ENCODE measurements around the gene PHF2.

PHF2 gene

GRCh38 chr9:93599571-93600403 is 23.4 kb downstream of the PHF2 start:
- no CpG with 5 or more reads among the region's 17 CpGs for WGBS, 2 donors (ENCODE audit: extremely low coverage in 2 of 2, insufficient read length in 2 of 2, insufficient replicate concordance in 1 of 2)
- no peak overlapping the region for H2BK15ac ChIP-seq (ENCODE audit: low read length)
- H3K27me3 ChIP-seq (ENCODE audit: control insufficient read depth in 3 of 3, insufficient read depth in 3 of 3, low read depth in 1 of 3, low read length in 3 of 3), result no peaks in the 10 kb centered on the region
- H3K79me1 ChIP-seq (ENCODE audit: low read depth, low read length), result peaks cover 26% of the 10 kb centered on the region
- H3K36me3 ChIP-seq (replicated peaks in 1 of 2; ENCODE audit: control insufficient read depth in 2 of 2, insufficient read depth in 2 of 2, low read length in 2 of 2), result peaks cover 0 to 8% of the 10 kb centered on the region in 2 donors
- peak overlapping the region; percentile 75 for H3K14ac ChIP-seq (ENCODE audit: low read length)
- no peak overlapping the region for H4K91ac ChIP-seq (ENCODE audit: low read depth, low read length, poor library complexity)
- H3K23ac ChIP-seq (ENCODE audit: low read depth, low read length, poor library complexity), result peak overlapping the region; percentile 32
- no peak overlapping the region for H3K4ac ChIP-seq (ENCODE audit: low read length)
- peaks cover 7 to 16% of the 10 kb centered on the region in 2 donors for H3K4me1 ChIP-seq (ENCODE audit: control insufficient read depth in 2 of 2, insufficient read depth in 1 of 2, low read depth in 1 of 2, low read length in 2 of 2)
- peak overlapping the region; percentile 78 for H2BK12ac ChIP-seq (ENCODE audit: low read length)
- H2AK5ac ChIP-seq (ENCODE audit: low read depth, low read length), result no peak overlapping the region
- H3K4me3 ChIP-seq (ENCODE audit: low read length in 2 of 2), result peak overlapping the region in 1 of 2 donors; percentile 46
- peak overlapping the region; percentile 79 for H3K9ac ChIP-seq (ENCODE audit: low read depth, low read length, poor library complexity)
- no peak for DNase-seq (ENCODE audit: low spot score)
- H3K18ac ChIP-seq (ENCODE audit: low read length), result no peak overlapping the region
- peaks cover 0 to 2% of the 10 kb centered on the region in 2 donors for H3K9me3 ChIP-seq (replicated peaks in 1 of 2; ENCODE audit: control insufficient read depth in 2 of 2, insufficient read depth in 1 of 2, low read depth in 1 of 2, low read length in 2 of 2)
- no peak overlapping the region for H2AFZ ChIP-seq (ENCODE audit: low read length)
- H3K27ac ChIP-seq (replicated peaks; ENCODE audit: low read length), result no peak overlapping the region
- H2BK120ac ChIP-seq (ENCODE audit: low read depth, low read length), result no peak overlapping the region
- H2BK5ac ChIP-seq (ENCODE audit: low read length), result no peak overlapping the region
- peak overlapping the region; percentile 45 for H4K8ac ChIP-seq (ENCODE audit: low read depth, low read length)
- no peak overlapping the region for H3K4me2 ChIP-seq (ENCODE audit: insufficient read depth, low read length, poor library complexity, severe bottlenecking)

GRCh38 chr9:93600504-93600903 is 24.1 kb downstream of the PHF2 start:
- Histone ChIP-seq H3K4me1 (ENCODE audit: control insufficient read depth in 2 of 2, insufficient read depth in 1 of 2, low read depth in 1 of 2, low read length in 2 of 2) (peaks cover 7 to 16% of the 10 kb centered on the region in 2 donors), H2BK15ac (ENCODE audit: low read length) (no peak overlapping the region), H3K4ac (ENCODE audit: low read length) (no peak overlapping the region), H4K91ac (ENCODE audit: low read depth, low read length, poor library complexity) (no peak overlapping the region), H3K36me3 (replicated peaks in 1 of 2; ENCODE audit: control insufficient read depth in 2 of 2, insufficient read depth in 2 of 2, low read length in 2 of 2) (peaks cover 0 to 6% of the 10 kb centered on the region in 2 donors), H3K14ac (ENCODE audit: low read length) (peak overlapping the region; percentile 12), H3K9me3 (replicated peaks in 1 of 2; ENCODE audit: control insufficient read depth in 2 of 2, insufficient read depth in 1 of 2, low read depth in 1 of 2, low read length in 2 of 2) (peaks cover 0 to 2% of the 10 kb centered on the region in 2 donors), H2BK5ac (ENCODE audit: low read length) (no peak overlapping the region), H3K27me3 (ENCODE audit: control insufficient read depth in 3 of 3, insufficient read depth in 3 of 3, low read depth in 1 of 3, low read length in 3 of 3) (no peaks in the 10 kb centered on the region), H3K4me3 (ENCODE audit: low read length in 2 of 2) (no peak overlapping the region), H4K8ac (ENCODE audit: low read depth, low read length) (no peak overlapping the region), H2AK5ac (ENCODE audit: low read depth, low read length) (no peak overlapping the region), H3K9ac (ENCODE audit: low read depth, low read length, poor library complexity) (no peak overlapping the region), H2BK120ac (ENCODE audit: low read depth, low read length) (no peak overlapping the region), H2AFZ (ENCODE audit: low read length) (no peak overlapping the region), H3K4me2 (ENCODE audit: insufficient read depth, low read length, poor library complexity, severe bottlenecking) (no peak overlapping the region), H3K27ac (replicated peaks; ENCODE audit: low read length) (no peak overlapping the region), H2BK12ac (ENCODE audit: low read length) (no peak overlapping the region), H3K79me1 (ENCODE audit: low read depth, low read length) (peaks cover 26% of the 10 kb centered on the region), H3K18ac (ENCODE audit: low read length) (no peak overlapping the region), H3K23ac (ENCODE audit: low read depth, low read length, poor library complexity) (peak overlapping the region; percentile 21)
- no CpG with 5 or more reads among the region's 3 CpGs for WGBS, 2 donors (ENCODE audit: extremely low coverage in 2 of 2, insufficient read length in 2 of 2, insufficient replicate concordance in 1 of 2)
- DNase-seq (ENCODE audit: low spot score), result no peak

GRCh38 chr9:93601063-93601462 is 24.7 kb downstream of the PHF2 start:
- Histone ChIP-seq H3K23ac (ENCODE audit: low read depth, low read length, poor library complexity) (no peak overlapping the region), H3K27ac (replicated peaks; ENCODE audit: low read length) (no peak overlapping the region), H2AK5ac (ENCODE audit: low read depth, low read length) (no peak overlapping the region), H2AFZ (ENCODE audit: low read length) (no peak overlapping the region), H3K4ac (ENCODE audit: low read length) (no peak overlapping the region), H3K9ac (ENCODE audit: low read depth, low read length, poor library complexity) (no peak overlapping the region), H3K27me3 (ENCODE audit: control insufficient read depth in 3 of 3, insufficient read depth in 3 of 3, low read depth in 1 of 3, low read length in 3 of 3) (no peaks in the 10 kb centered on the region), H2BK5ac (ENCODE audit: low read length) (no peak overlapping the region), H2BK12ac (ENCODE audit: low read length) (no peak overlapping the region), H2BK120ac (ENCODE audit: low read depth, low read length) (no peak overlapping the region), H2BK15ac (ENCODE audit: low read length) (no peak overlapping the region), H3K4me1 (ENCODE audit: control insufficient read depth in 2 of 2, insufficient read depth in 1 of 2, low read depth in 1 of 2, low read length in 2 of 2) (peaks cover 7 to 16% of the 10 kb centered on the region in 2 donors), H3K79me1 (ENCODE audit: low read depth, low read length) (peaks cover 26% of the 10 kb centered on the region), H3K14ac (ENCODE audit: low read length) (no peak overlapping the region), H3K9me3 (replicated peaks in 1 of 2; ENCODE audit: control insufficient read depth in 2 of 2, insufficient read depth in 1 of 2, low read depth in 1 of 2, low read length in 2 of 2) (peaks cover 0 to 2% of the 10 kb centered on the region in 2 donors), H4K91ac (ENCODE audit: low read depth, low read length, poor library complexity) (no peak overlapping the region), H3K18ac (ENCODE audit: low read length) (no peak overlapping the region), H3K4me3 (ENCODE audit: low read length in 2 of 2) (no peak overlapping the region), H3K36me3 (replicated peaks in 1 of 2; ENCODE audit: control insufficient read depth in 2 of 2, insufficient read depth in 2 of 2, low read length in 2 of 2) (peaks cover 0 to 5% of the 10 kb centered on the region in 2 donors), H4K8ac (ENCODE audit: low read depth, low read length) (no peak overlapping the region), H3K4me2 (ENCODE audit: insufficient read depth, low read length, poor library complexity, severe bottlenecking) (no peak overlapping the region)
- no peak for DNase-seq (ENCODE audit: low spot score)
- no CpG with 5 or more reads among the region's 4 CpGs for WGBS, 2 donors (ENCODE audit: extremely low coverage in 2 of 2, insufficient read length in 2 of 2, insufficient replicate concordance in 1 of 2)

GRCh38 chr9:93601666-93602065 is 25.3 kb downstream of the PHF2 start:
- H3K36me3 ChIP-seq (replicated peaks in 1 of 2; ENCODE audit: control insufficient read depth in 2 of 2, insufficient read depth in 2 of 2, low read length in 2 of 2), result peaks cover 0 to 5% of the 10 kb centered on the region in 2 donors
- peaks cover 26% of the 10 kb centered on the region for H3K79me1 ChIP-seq (ENCODE audit: low read depth, low read length)
- no peak overlapping the region for H3K14ac ChIP-seq (ENCODE audit: low read length)
- no peak overlapping the region for H2AK5ac ChIP-seq (ENCODE audit: low read depth, low read length)
- H3K18ac ChIP-seq (ENCODE audit: low read length), result no peak overlapping the region
- H2BK15ac ChIP-seq (ENCODE audit: low read length), result no peak overlapping the region
- H3K9me3 ChIP-seq (replicated peaks in 1 of 2; ENCODE audit: control insufficient read depth in 2 of 2, insufficient read depth in 1 of 2, low read depth in 1 of 2, low read length in 2 of 2), result peaks cover 0 to 2% of the 10 kb centered on the region in 2 donors
- no peak overlapping the region for H4K8ac ChIP-seq (ENCODE audit: low read depth, low read length)
- H2BK12ac ChIP-seq (ENCODE audit: low read length), result no peak overlapping the region
- no peak overlapping the region for H3K27ac ChIP-seq (replicated peaks; ENCODE audit: low read length)
- H2BK5ac ChIP-seq (ENCODE audit: low read length), result no peak overlapping the region
- H2AFZ ChIP-seq (ENCODE audit: low read length), result no peak overlapping the region
- peaks cover 7 to 16% of the 10 kb centered on the region in 2 donors for H3K4me1 ChIP-seq (ENCODE audit: control insufficient read depth in 2 of 2, insufficient read depth in 1 of 2, low read depth in 1 of 2, low read length in 2 of 2)
- WGBS, 2 donors (ENCODE audit: extremely low coverage in 2 of 2, insufficient read length in 2 of 2, insufficient replicate concordance in 1 of 2), result no CpG with 5 or more reads among the region's 5 CpGs
- H3K4me3 ChIP-seq (ENCODE audit: low read length in 2 of 2), result no peak overlapping the region
- H3K23ac ChIP-seq (ENCODE audit: low read depth, low read length, poor library complexity), result no peak overlapping the region
- no peak for DNase-seq (ENCODE audit: low spot score)
- H4K91ac ChIP-seq (ENCODE audit: low read depth, low read length, poor library complexity), result peak overlapping the region; percentile 81
- no peak overlapping the region for H3K4me2 ChIP-seq (ENCODE audit: insufficient read depth, low read length, poor library complexity, severe bottlenecking)
- no peak overlapping the region for H3K9ac ChIP-seq (ENCODE audit: low read depth, low read length, poor library complexity)
- H2BK120ac ChIP-seq (ENCODE audit: low read depth, low read length), result no peak overlapping the region
- H3K4ac ChIP-seq (ENCODE audit: low read length), result no peak overlapping the region
- no peaks in the 10 kb centered on the region for H3K27me3 ChIP-seq (ENCODE audit: control insufficient read depth in 3 of 3, insufficient read depth in 3 of 3, low read depth in 1 of 3, low read length in 3 of 3)
